ENCODE results near the gene FBRSL1. TPM values are rescaled to one million over a fixed set of nuclear protein-coding genes. Genes with fewer than 3 reads are reported as not detected.

Gene FBRSL1
- polyA plus RNA-seq, 1 of the 3 experiments (the other 2 are of a cell fraction), result 5.5 TPM

DNA sequence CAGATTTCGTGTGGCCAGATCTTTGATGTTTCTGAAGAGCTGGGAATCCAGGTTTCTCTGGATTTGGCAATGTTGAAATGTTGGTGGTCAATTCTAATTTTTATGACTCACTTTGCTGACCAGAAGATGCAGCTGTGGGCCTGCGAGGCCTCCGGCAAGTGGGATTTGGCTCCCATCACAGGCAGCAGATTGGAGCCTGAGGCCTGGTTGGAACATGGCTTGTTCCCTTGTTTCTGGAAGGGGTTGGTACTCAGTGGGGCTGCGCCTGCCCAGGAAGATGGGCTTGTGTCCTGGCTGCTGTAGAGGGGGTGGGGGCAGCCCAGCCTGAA is 23.1 kb downstream of the FBRSL1 start:
- Histone ChIP-seq H3K4me1 (ENCODE audit: control insufficient read depth in 1 of 2, insufficient read depth in 2 of 2, low read depth in 1 of 2, low read length in 1 of 2) (no peaks in the 10 kb centered on the region; a peak in 1 of 4 replicates), H3F3A (replicated peaks; ENCODE audit: insufficient read depth) (no peaks in the 10 kb centered on the region), H3K79me2 (ENCODE audit: insufficient read depth) (no peaks in the 10 kb centered on the region), H3K9me3 (no peaks in the 10 kb centered on the region), H4K20me1 (ENCODE audit: insufficient read depth) (peaks cover 20% of the 10 kb centered on the region), H2AFZ (ENCODE audit: low read depth) (no peak overlapping the region), H3K9ac (no peak overlapping the region), H3K4me3 (ENCODE audit: low read depth in 2 of 2, low read length in 1 of 2) (no peak overlapping the region), H3K9me2 (no peaks in the 10 kb centered on the region), H3K4me2 (no peak overlapping the region), H3K36me3 (replicated peaks in 1 of 2; ENCODE audit: control insufficient read depth in 1 of 2, insufficient read depth in 2 of 2, low read length in 1 of 2) (peaks cover 0 to 5% of the 10 kb centered on the region in 2 experiments), H3K27ac (ENCODE audit: low read depth in 2 of 2, low read length in 1 of 2) (no peak overlapping the region), H3K27me3 (ENCODE audit: insufficient read depth) (no peaks in the 10 kb centered on the region)
- DNase-seq, result no peak
- ChIA-PET CTCF (interaction anchor here (0.8 to 1.8 kb wide), 3 partner anchors 11 to 103 kb away, joined by 3 to 11 read pairs (median 8); no protein-coding TSS in a partner anchor), POLR2A (no interaction called here)
- TF ChIP-seq MEF2A (IDR thresholded peaks at IDR 0.05; ENCODE audit: borderline replicate concordance, low read depth) (no peak), NRF1 (IDR thresholded peaks at IDR 0.05; ENCODE audit: low read depth, low read length) (no peak), MXI1 (IDR thresholded peaks at IDR 0.05; ENCODE audit: low read depth, low read length) (no peak), GABPA (IDR thresholded peaks at IDR 0.05; ENCODE audit: low read depth) (no peak), YY1 (IDR thresholded peaks at IDR 0.05; ENCODE audit: low read depth) (no peak), FOXJ3 (CRISPR knock-in tag; IDR thresholded peaks at IDR 0.05) (no peak), TCF12 (IDR thresholded peaks at IDR 0.05) (no peak), FOSL2 (IDR thresholded peaks at IDR 0.05; ENCODE audit: borderline replicate concordance, low read depth) (no peak), TEAD4 (IDR thresholded peaks at IDR 0.05; ENCODE audit: borderline replicate concordance, insufficient read depth) (no peak), EP300 (IDR thresholded peaks at IDR 0.05; ENCODE audit: borderline replicate concordance in 1 of 2, low read depth in 1 of 2, low read length in 1 of 2) (no peak)
- TF ChIP-seq, protein P1, sequence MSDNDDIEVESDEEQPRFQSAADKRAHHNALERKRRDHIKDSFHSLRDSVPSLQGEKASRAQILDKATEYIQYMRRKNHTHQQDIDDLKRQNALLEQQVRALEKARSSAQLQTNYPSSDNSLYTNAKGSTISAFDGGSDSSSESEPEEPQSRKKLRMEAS (IDR thresholded peaks at IDR 0.05; ENCODE audit: low read depth), result no peak
- TF ChIP-seq, protein P2, sequence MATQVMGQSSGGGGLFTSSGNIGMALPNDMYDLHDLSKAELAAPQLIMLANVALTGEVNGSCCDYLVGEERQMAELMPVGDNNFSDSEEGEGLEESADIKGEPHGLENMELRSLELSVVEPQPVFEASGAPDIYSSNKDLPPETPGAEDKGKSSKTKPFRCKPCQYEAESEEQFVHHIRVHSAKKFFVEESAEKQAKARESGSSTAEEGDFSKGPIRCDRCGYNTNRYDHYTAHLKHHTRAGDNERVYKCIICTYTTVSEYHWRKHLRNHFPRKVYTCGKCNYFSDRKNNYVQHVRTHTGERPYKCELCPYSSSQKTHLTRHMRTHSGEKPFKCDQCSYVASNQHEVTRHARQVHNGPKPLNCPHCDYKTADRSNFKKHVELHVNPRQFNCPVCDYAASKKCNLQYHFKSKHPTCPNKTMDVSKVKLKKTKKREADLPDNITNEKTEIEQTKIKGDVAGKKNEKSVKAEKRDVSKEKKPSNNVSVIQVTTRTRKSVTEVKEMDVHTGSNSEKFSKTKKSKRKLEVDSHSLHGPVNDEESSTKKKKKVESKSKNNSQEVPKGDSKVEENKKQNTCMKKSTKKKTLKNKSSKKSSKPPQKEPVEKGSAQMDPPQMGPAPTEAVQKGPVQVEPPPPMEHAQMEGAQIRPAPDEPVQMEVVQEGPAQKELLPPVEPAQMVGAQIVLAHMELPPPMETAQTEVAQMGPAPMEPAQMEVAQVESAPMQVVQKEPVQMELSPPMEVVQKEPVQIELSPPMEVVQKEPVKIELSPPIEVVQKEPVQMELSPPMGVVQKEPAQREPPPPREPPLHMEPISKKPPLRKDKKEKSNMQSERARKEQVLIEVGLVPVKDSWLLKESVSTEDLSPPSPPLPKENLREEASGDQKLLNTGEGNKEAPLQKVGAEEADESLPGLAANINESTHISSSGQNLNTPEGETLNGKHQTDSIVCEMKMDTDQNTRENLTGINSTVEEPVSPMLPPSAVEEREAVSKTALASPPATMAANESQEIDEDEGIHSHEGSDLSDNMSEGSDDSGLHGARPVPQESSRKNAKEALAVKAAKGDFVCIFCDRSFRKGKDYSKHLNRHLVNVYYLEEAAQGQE (IDR thresholded peaks at IDR 0.05; ENCODE audit: low read depth, low read length), result no peak
- 100% methylated on average over 2 of the region's 4 CpGs for WGBS (ENCODE audit: low lambda C conversion rate)

DNA sequence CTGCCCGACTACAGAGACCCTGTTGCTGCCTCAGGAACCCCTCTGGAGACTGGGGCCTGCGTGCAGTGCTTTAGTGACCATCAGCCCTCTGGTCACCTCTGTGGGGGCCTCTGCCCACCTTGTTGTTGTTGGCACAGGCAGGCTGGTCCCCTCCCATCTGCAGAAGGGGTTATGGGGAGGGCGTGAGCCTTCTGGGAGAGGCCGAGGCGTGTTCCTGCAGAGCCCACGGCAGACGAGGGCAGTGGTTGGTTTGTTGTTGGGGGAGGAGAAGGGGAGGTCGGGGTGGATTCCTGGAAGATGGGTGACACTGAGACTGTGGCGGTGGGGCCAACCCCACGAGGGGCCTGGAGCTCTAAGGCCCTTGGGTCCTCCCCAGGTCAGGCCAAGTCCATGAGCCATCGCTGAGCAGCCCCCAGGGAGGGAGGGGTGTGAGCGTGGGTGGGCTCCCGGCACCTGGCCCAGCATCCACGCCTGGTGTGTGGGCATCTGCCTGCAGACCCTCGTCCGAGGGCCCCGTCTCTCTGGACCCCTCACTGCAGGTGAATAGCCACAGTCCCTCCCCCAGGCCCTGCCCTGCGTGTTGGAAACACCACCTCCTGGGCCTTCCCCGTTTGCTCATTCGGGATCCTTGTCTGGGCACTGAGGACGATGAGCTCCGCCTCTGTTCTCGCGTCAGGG is 23.6 kb downstream of the FBRSL1 start:
- no peaks in the 10 kb centered on the region; a peak in 1 of 4 replicates for H3K4me1 ChIP-seq (ENCODE audit: control insufficient read depth in 1 of 2, insufficient read depth in 2 of 2, low read depth in 1 of 2, low read length in 1 of 2)
- WGBS (ENCODE audit: low lambda C conversion rate), result 94% methylated on average over 18 of the region's 24 CpGs
- H4K20me1 ChIP-seq (ENCODE audit: insufficient read depth), result 0 out of 2 replicates have a peak, but pooled peaks cover 18% of the 10 kb centered on the region
- H3K9ac ChIP-seq, result no peak overlapping the region
- H3F3A ChIP-seq (replicated peaks; ENCODE audit: insufficient read depth), result no peaks in the 10 kb centered on the region
- no peaks in the 10 kb centered on the region for H3K27me3 ChIP-seq (ENCODE audit: insufficient read depth)
- H3K9me3 ChIP-seq, result no peaks in the 10 kb centered on the region
- no peaks in the 10 kb centered on the region for H3K79me2 ChIP-seq (ENCODE audit: insufficient read depth)
- peaks cover 4 to 5% of the 10 kb centered on the region in 2 experiments for H3K36me3 ChIP-seq (replicated peaks in 1 of 2; ENCODE audit: control insufficient read depth in 1 of 2, insufficient read depth in 2 of 2, low read length in 1 of 2)
- H3K27ac ChIP-seq (ENCODE audit: low read depth in 2 of 2, low read length in 1 of 2), result no peak overlapping the region
- ChIA-PET CTCF (interaction anchor here (0.8 to 2.9 kb wide), 4 partner anchors 11 to 99 kb away, joined by 4 to 17 read pairs (median 8); no protein-coding TSS in a partner anchor), POLR2A (no interaction called here)
- no peaks in the 10 kb centered on the region for H3K9me2 ChIP-seq
- H2AFZ ChIP-seq (ENCODE audit: low read depth), result no peak overlapping the region
- no peak overlapping the region for H3K4me2 ChIP-seq
- DNase-seq, result no peak
- no peak overlapping the region for H3K4me3 ChIP-seq (ENCODE audit: low read depth in 2 of 2, low read length in 1 of 2)
- TF ChIP-seq, protein P3, sequence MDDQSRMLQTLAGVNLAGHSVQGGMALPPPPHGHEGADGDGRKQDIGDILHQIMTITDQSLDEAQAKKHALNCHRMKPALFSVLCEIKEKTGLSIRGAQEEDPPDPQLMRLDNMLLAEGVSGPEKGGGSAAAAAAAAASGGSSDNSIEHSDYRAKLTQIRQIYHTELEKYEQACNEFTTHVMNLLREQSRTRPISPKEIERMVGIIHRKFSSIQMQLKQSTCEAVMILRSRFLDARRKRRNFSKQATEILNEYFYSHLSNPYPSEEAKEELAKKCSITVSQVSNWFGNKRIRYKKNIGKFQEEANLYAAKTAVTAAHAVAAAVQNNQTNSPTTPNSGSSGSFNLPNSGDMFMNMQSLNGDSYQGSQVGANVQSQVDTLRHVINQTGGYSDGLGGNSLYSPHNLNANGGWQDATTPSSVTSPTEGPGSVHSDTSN (IDR thresholded peaks at IDR 0.05), result no peak
- TF ChIP-seq NFIC (IDR thresholded peaks at IDR 0.05; ENCODE audit: borderline replicate concordance) (no peak), GATA2 (CRISPR knock-in tag; IDR thresholded peaks at IDR 0.05) (no peak), CHD2 (IDR thresholded peaks at IDR 0.05; ENCODE audit: low read length, partially characterized antibody) (no peak), TEAD4 (IDR thresholded peaks at IDR 0.05; ENCODE audit: borderline replicate concordance, insufficient read depth) (no peak)
- TF ChIP-seq, protein P4, sequence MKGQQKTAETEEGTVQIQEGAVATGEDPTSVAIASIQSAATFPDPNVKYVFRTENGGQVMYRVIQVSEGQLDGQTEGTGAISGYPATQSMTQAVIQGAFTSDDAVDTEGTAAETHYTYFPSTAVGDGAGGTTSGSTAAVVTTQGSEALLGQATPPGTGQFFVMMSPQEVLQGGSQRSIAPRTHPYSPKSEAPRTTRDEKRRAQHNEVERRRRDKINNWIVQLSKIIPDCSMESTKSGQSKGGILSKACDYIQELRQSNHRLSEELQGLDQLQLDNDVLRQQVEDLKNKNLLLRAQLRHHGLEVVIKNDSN (IDR thresholded peaks at IDR 0.05; ENCODE audit: borderline replicate concordance, low read depth), result no peak
- TF ChIP-seq, protein P5, sequence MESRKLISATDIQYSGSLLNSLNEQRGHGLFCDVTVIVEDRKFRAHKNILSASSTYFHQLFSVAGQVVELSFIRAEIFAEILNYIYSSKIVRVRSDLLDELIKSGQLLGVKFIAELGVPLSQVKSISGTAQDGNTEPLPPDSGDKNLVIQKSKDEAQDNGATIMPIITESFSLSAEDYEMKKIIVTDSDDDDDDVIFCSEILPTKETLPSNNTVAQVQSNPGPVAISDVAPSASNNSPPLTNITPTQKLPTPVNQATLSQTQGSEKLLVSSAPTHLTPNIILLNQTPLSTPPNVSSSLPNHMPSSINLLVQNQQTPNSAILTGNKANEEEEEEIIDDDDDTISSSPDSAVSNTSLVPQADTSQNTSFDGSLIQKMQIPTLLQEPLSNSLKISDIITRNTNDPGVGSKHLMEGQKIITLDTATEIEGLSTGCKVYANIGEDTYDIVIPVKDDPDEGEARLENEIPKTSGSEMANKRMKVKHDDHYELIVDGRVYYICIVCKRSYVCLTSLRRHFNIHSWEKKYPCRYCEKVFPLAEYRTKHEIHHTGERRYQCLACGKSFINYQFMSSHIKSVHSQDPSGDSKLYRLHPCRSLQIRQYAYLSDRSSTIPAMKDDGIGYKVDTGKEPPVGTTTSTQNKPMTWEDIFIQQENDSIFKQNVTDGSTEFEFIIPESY (IDR thresholded peaks at IDR 0.05; ENCODE audit: borderline replicate concordance, low read depth), result no peak

All from SK-N-SH (cell line).